ENCODE measurements around the gene KRTAP20-1. TPM values are rescaled to one million over a fixed set of nuclear protein-coding genes. Genes with fewer than 3 reads are reported as not detected.

The KRTAP20-1 gene
- total RNA-seq, 1 donor from 2014 or later = not detected

DNA sequence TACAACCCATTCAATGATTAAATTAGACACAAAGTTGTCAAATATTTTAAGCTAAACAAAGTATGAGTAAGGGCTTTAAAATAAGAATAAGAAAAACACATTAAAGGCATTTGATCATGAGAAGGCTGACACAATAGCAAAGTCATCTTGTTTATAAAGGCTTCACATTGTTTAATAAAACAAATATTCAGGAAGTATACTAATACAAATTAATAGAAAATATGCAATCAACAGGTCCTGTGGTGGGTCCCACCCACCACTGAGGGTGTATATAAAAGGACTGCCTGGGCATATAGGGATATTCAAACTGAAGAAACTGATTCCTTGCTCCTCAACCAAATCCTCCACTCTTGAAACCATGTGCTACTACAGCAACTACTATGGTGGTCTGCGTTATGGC is 18.7 kb downstream of the KRTAP20-1 start, which contains the start of gene KRTAP20-2:
KRTAP20-2 (plus strand) TSS at position 301 of the 400 bp plus-strand sequence; CDS start at position 359, 58 bp downstream.
- no peak for DNase-seq
- H3K36me3 Mint-ChIP-seq (ENCODE audit: unreplicated experiment) = no peaks in the 10 kb centered on the region
- H3K27ac Mint-ChIP-seq (ENCODE audit: unreplicated experiment) = no peak within 1 kb of the TSS
- TF ChIP-seq, protein P1, sequence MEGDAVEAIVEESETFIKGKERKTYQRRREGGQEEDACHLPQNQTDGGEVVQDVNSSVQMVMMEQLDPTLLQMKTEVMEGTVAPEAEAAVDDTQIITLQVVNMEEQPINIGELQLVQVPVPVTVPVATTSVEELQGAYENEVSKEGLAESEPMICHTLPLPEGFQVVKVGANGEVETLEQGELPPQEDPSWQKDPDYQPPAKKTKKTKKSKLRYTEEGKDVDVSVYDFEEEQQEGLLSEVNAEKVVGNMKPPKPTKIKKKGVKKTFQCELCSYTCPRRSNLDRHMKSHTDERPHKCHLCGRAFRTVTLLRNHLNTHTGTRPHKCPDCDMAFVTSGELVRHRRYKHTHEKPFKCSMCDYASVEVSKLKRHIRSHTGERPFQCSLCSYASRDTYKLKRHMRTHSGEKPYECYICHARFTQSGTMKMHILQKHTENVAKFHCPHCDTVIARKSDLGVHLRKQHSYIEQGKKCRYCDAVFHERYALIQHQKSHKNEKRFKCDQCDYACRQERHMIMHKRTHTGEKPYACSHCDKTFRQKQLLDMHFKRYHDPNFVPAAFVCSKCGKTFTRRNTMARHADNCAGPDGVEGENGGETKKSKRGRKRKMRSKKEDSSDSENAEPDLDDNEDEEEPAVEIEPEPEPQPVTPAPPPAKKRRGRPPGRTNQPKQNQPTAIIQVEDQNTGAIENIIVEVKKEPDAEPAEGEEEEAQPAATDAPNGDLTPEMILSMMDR (IDR thresholded peaks at IDR 0.05; ENCODE audit: partially characterized antibody, unreplicated experiment) = no peak
- no peaks in the 10 kb centered on the region for H3K4me1 Mint-ChIP-seq (ENCODE audit: low read depth, unreplicated experiment)
- H3K9me3 Mint-ChIP-seq (ENCODE audit: unreplicated experiment) = no peaks in the 10 kb centered on the region
- no peak within 1 kb of the TSS for H3K4me3 Mint-ChIP-seq (ENCODE audit: unreplicated experiment)
- no peaks in the 10 kb centered on the region for H3K27me3 Mint-ChIP-seq (ENCODE audit: unreplicated experiment)

DNA sequence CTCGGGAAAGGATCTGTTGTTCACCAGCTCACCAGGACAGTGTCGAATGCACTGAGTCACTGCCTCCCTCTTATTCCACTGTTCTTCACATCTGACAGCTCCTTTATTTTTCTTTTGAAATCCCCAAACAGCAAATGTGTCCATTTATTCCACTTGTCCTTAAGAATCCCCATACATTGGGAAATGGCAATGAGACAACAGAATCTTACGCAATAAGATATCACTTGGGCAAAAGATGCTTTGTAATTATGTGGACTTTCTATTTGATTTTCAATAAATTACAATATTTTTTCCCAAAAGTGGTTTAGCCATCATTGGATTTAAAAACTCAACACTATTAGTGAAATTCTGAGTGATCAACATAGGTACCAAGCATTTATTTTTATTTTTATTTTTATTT is 22.5 kb downstream of the KRTAP20-1 start:
- no peaks in the 10 kb centered on the region for H3K27me3 Mint-ChIP-seq (ENCODE audit: unreplicated experiment)
- H3K9me3 Mint-ChIP-seq (ENCODE audit: unreplicated experiment) = no peaks in the 10 kb centered on the region
- no peak overlapping the region for H3K4me3 Mint-ChIP-seq (ENCODE audit: unreplicated experiment)
- no peak for DNase-seq
- no peaks in the 10 kb centered on the region for H3K4me1 Mint-ChIP-seq (ENCODE audit: low read depth, unreplicated experiment)
- TF ChIP-seq, protein P1 (IDR thresholded peaks at IDR 0.05; ENCODE audit: partially characterized antibody, unreplicated experiment) = no peak
- no peak overlapping the region for H3K27ac Mint-ChIP-seq (ENCODE audit: unreplicated experiment)
- no peaks in the 10 kb centered on the region for H3K36me3 Mint-ChIP-seq (ENCODE audit: unreplicated experiment)

DNA sequence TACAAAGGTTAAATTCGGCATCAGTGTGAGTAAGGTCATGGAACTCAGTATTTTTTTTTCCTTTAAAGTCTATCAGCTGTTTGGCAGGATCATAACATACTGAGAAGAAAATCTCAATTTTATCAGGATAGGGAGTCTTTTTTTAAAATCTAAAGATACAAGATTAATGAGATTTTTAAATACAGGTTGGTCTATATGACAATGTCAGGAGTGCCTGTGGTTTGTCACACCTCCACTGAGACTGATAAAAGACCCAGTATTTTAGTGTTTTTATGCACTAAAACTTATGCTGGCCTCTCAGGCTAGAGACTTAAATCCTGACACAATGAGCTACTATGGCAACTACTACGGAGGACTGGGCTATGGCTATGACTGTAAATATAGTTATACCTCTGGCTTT is 26.3 kb downstream of the KRTAP20-1 start, which contains the start of gene KRTAP20-3:
KRTAP20-3 (plus strand) TSS at position 301 of the 400 bp plus-strand sequence.
- Mint-ChIP-seq H3K36me3 (ENCODE audit: unreplicated experiment) (no peaks in the 10 kb centered on the region), H3K9me3 (ENCODE audit: unreplicated experiment) (no peaks in the 10 kb centered on the region), H3K27ac (ENCODE audit: unreplicated experiment) (no peak within 1 kb of the TSS), H3K4me3 (ENCODE audit: unreplicated experiment) (no peak within 1 kb of the TSS), H3K4me1 (ENCODE audit: low read depth, unreplicated experiment) (no peaks in the 10 kb centered on the region), H3K27me3 (ENCODE audit: unreplicated experiment) (no peaks in the 10 kb centered on the region)
- TF ChIP-seq, protein P1 (IDR thresholded peaks at IDR 0.05; ENCODE audit: partially characterized antibody, unreplicated experiment) = no peak
- DNase-seq = no peak

DNA sequence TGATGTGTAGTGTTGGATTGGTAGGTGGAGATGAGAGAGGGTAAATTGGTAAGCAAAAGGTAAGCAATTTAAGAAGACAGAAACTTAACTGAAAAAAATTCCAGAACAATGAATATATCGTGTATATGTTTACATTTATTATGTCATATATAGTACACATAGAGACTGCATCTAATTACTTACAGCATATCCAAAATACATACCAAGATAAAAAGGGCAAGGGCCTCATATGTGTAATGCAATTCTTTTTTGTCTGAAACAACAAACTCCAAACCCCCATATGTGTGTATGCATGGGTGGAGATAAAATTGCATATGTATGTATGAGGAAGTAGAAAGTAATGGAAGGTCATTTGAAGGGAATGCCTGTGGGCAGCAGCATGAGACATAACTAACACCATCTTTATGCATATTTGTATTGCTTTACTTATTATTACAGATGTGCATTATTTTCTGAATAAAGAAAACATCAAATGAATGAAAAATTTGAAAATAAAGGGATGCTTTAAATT is 30.7 kb downstream of the KRTAP20-1 start:
- DNase-seq = no peak
- H3K9me3 Mint-ChIP-seq (ENCODE audit: unreplicated experiment) = no peaks in the 10 kb centered on the region
- no peaks in the 10 kb centered on the region for H3K4me1 Mint-ChIP-seq (ENCODE audit: low read depth, unreplicated experiment)
- TF ChIP-seq, protein P1 (IDR thresholded peaks at IDR 0.05; ENCODE audit: partially characterized antibody, unreplicated experiment) = no peak
- H3K27ac Mint-ChIP-seq (ENCODE audit: unreplicated experiment) = no peak overlapping the region
- H3K4me3 Mint-ChIP-seq (ENCODE audit: unreplicated experiment) = no peak overlapping the region
- no peaks in the 10 kb centered on the region for H3K36me3 Mint-ChIP-seq (ENCODE audit: unreplicated experiment)
- no peaks in the 10 kb centered on the region for H3K27me3 Mint-ChIP-seq (ENCODE audit: unreplicated experiment)

DNA sequence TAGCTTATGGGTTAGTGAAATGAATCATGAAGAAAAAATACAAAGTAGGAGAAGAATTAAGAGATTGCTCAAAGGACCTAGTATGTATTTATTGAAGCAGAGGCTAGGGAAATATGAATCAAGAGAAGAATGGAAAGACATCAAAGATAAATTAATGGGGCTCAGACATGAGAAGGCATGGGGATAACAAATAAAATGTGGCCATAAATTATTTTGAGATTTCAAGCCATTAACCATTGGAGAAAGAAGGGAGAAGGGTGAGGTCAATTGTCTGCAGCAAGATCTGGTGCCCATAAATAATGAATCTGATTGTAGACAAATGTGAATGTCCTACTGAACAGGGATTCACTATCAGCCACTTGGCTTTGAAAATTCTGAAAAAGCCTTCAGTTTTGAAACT is 36.7 kb downstream of the KRTAP20-1 start:
- H3K4me1 Mint-ChIP-seq (ENCODE audit: low read depth, unreplicated experiment) = no peaks in the 10 kb centered on the region
- H3K27ac Mint-ChIP-seq (ENCODE audit: unreplicated experiment) = no peak overlapping the region
- no peaks in the 10 kb centered on the region for H3K9me3 Mint-ChIP-seq (ENCODE audit: unreplicated experiment)
- DNase-seq = no peak
- TF ChIP-seq, protein P1 (IDR thresholded peaks at IDR 0.05; ENCODE audit: partially characterized antibody, unreplicated experiment) = no peak
- no peak overlapping the region for H3K4me3 Mint-ChIP-seq (ENCODE audit: unreplicated experiment)
- no peaks in the 10 kb centered on the region for H3K27me3 Mint-ChIP-seq (ENCODE audit: unreplicated experiment)
- H3K36me3 Mint-ChIP-seq (ENCODE audit: unreplicated experiment) = no peaks in the 10 kb centered on the region

Other genes with a start within 250 kb of the KRTAP20-1 start
- gene KRTAP13-2, start 244.2 kb upstream of the KRTAP20-1 start, total RNA-seq (ENCODE audit: unreplicated experiment) = not detected
- not detected for gene KRTAP13-1, start 220.4 kb upstream of the KRTAP20-1 start, total RNA-seq (ENCODE audit: unreplicated experiment)
- not detected for gene KRTAP13-3, start 190.5 kb upstream of the KRTAP20-1 start, total RNA-seq (ENCODE audit: unreplicated experiment)
- not detected for gene KRTAP13-4, start 186.2 kb upstream of the KRTAP20-1 start, total RNA-seq (ENCODE audit: unreplicated experiment)
- gene KRTAP15-1, start 176.2 kb upstream of the KRTAP20-1 start, total RNA-seq (ENCODE audit: unreplicated experiment) = not detected
- not detected for gene KRTAP19-1, start 136.1 kb upstream of the KRTAP20-1 start, total RNA-seq (ENCODE audit: unreplicated experiment)
- gene KRTAP19-2, start 129.0 kb upstream of the KRTAP20-1 start, total RNA-seq (ENCODE audit: unreplicated experiment) = not detected
- gene KRTAP19-3, start 124.4 kb upstream of the KRTAP20-1 start, total RNA-seq (ENCODE audit: unreplicated experiment) = not detected
- gene KRTAP19-4, start 119.3 kb upstream of the KRTAP20-1 start, total RNA-seq (ENCODE audit: unreplicated experiment) = not detected
- not detected for gene KRTAP19-5, start 114.3 kb upstream of the KRTAP20-1 start, total RNA-seq (ENCODE audit: unreplicated experiment)
- gene KRTAP19-6, start 74.6 kb upstream of the KRTAP20-1 start, total RNA-seq (ENCODE audit: unreplicated experiment) = not detected
- gene KRTAP19-7, start 55.1 kb upstream of the KRTAP20-1 start, total RNA-seq (ENCODE audit: unreplicated experiment) = not detected
- gene KRTAP22-2, start 26.0 kb upstream of the KRTAP20-1 start, total RNA-seq (ENCODE audit: unreplicated experiment) = not detected
- not detected for gene KRTAP6-3, start 24.0 kb upstream of the KRTAP20-1 start, total RNA-seq (ENCODE audit: unreplicated experiment)
- gene KRTAP6-2, start 17.5 kb upstream of the KRTAP20-1 start, total RNA-seq (ENCODE audit: unreplicated experiment) = not detected
- not detected for gene KRTAP22-1, start 15.3 kb upstream of the KRTAP20-1 start, total RNA-seq (ENCODE audit: unreplicated experiment)
- gene KRTAP6-1, start 2.5 kb upstream of the KRTAP20-1 start, total RNA-seq (ENCODE audit: unreplicated experiment) = not detected
- gene KRTAP20-4, start 4.2 kb downstream of the KRTAP20-1 start, total RNA-seq (ENCODE audit: unreplicated experiment) = not detected
- gene KRTAP20-2, start 18.8 kb downstream of the KRTAP20-1 start, total RNA-seq (ENCODE audit: unreplicated experiment) = not detected
- gene KRTAP20-3, start 26.4 kb downstream of the KRTAP20-1 start, total RNA-seq (ENCODE audit: unreplicated experiment) = not detected
- not detected for gene KRTAP21-3, start 102.4 kb downstream of the KRTAP20-1 start, total RNA-seq (ENCODE audit: unreplicated experiment)
- gene KRTAP21-2, start 130.8 kb downstream of the KRTAP20-1 start, total RNA-seq (ENCODE audit: unreplicated experiment) = not detected
- not detected for gene KRTAP21-1, start 139.0 kb downstream of the KRTAP20-1 start, total RNA-seq (ENCODE audit: unreplicated experiment)
- not detected for gene KRTAP8-1, start 196.8 kb downstream of the KRTAP20-1 start, total RNA-seq (ENCODE audit: unreplicated experiment)
- not detected for gene KRTAP7-1, start 213.3 kb downstream of the KRTAP20-1 start, total RNA-seq (ENCODE audit: unreplicated experiment)